ENCODE measurements around the gene CSGALNACT2. TPM values are rescaled to one million over a fixed set of nuclear protein-coding genes. Genes with fewer than 3 reads are reported as not detected.

Gene CSGALNACT2
- total and polyA plus RNA-seq, 9 of the 15 experiments (the other 6 are each of a cell fraction or from before 2014, with no cell fraction given), result 1.4 to 7.3 (median 3.5) TPM

- ATAC-seq, result no peak
- in situ Hi-C loops (cut with MboI), result no loop called here
- Histone ChIP-seq H3K27ac (ENCODE audit: extremely low read depth, low read depth, low read length) (no peak overlapping the region), H3K9me1 (ENCODE audit: control insufficient read depth, insufficient read depth, low read length) (no peaks in the 10 kb centered on the region), H3K79me2 (ENCODE audit: control insufficient read depth, insufficient read depth, low read length) (no peaks in the 10 kb centered on the region), H3K9ac (ENCODE audit: insufficient read depth in 1 of 2, low read depth in 2 of 2, low read length in 2 of 2) (no peak overlapping the region), H3K4me1 (replicated peaks in 1 of 2; ENCODE audit: control insufficient read depth in 2 of 2, insufficient read depth in 2 of 2, low read length in 2 of 2) (peaks cover 0 to 15% of the 10 kb centered on the region in 2 experiments; a peak in 2 of 5 replicates), H3K9me3 (replicated peaks; ENCODE audit: control insufficient read depth, insufficient read depth, low read depth, low read length) (no peaks in the 10 kb centered on the region), H2AFZ (ENCODE audit: low read depth, low read length) (no peak overlapping the region), H3K4me2 (ENCODE audit: insufficient read depth, low read length) (no peak overlapping the region), H3K4me3 (no peak overlapping the region), H4K20me1 (replicated peaks; ENCODE audit: control insufficient read depth, insufficient read depth, low read length) (peaks cover 20% of the 10 kb centered on the region; the same call in 1 of the 2 replicates), H3K27me3 (ENCODE audit: control insufficient read depth in 2 of 2, insufficient read depth in 2 of 2, low read length in 2 of 2) (peaks cover 34 to 91% of the 10 kb centered on the region in 2 experiments), H3K36me3 (ENCODE audit: control insufficient read depth, insufficient read depth, low read length) (no peaks in the 10 kb centered on the region)
- no peak for FAIRE-seq
- no peak for DNase-seq (ENCODE audit: extremely low read depth in 1 of 4, low spot score in 3 of 4)
- POLR2A ChIA-PET, result no interaction called here
- CTCF ChIA-PET (ENCODE audit: low intra/inter-chr PET ratio), result no interaction called here
- intact Hi-C loops (cut with micrococcal nuclease), result no loop called here
- 0% methylated on average over 10 of the region's 10 CpGs for WGBS (ENCODE audit: insufficient coverage, low coverage, missing lambda C conversion rate)
- no peak for TF ChIP-seq NONO (IDR thresholded peaks at IDR 0.05; ENCODE audit: low read depth in 2 of 2, low read length in 1 of 2)
- no peak for TF ChIP-seq ZNF695 (CRISPR knock-in tag; IDR thresholded peaks at IDR 0.05)
- TF ChIP-seq, protein P1, sequence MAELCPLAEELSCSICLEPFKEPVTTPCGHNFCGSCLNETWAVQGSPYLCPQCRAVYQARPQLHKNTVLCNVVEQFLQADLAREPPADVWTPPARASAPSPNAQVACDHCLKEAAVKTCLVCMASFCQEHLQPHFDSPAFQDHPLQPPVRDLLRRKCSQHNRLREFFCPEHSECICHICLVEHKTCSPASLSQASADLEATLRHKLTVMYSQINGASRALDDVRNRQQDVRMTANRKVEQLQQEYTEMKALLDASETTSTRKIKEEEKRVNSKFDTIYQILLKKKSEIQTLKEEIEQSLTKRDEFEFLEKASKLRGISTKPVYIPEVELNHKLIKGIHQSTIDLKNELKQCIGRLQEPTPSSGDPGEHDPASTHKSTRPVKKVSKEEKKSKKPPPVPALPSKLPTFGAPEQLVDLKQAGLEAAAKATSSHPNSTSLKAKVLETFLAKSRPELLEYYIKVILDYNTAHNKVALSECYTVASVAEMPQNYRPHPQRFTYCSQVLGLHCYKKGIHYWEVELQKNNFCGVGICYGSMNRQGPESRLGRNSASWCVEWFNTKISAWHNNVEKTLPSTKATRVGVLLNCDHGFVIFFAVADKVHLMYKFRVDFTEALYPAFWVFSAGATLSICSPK (IDR thresholded peaks at IDR 0.05; ENCODE audit: borderline replicate concordance), result no peak
- TF ChIP-seq, protein P2, sequence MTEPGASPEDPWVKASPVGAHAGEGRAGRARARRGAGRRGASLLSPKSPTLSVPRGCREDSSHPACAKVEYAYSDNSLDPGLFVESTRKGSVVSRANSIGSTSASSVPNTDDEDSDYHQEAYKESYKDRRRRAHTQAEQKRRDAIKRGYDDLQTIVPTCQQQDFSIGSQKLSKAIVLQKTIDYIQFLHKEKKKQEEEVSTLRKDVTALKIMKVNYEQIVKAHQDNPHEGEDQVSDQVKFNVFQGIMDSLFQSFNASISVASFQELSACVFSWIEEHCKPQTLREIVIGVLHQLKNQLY (CRISPR knock-in tag; conservative IDR thresholded peaks at IDR 0.05), result no peak
- TF ChIP-seq ZNF780A (CRISPR knock-in tag; IDR thresholded peaks at IDR 0.05), result no peak
- TF ChIP-seq ZC3H4 (CRISPR knock-in tag; IDR thresholded peaks at IDR 0.05; ENCODE audit: borderline replicate concordance), result no peak
- no peak for TF ChIP-seq CHD1 (IDR thresholded peaks at IDR 0.05; ENCODE audit: low read length)
- BruUV-seq (replicated peaks), result no TSS peak
Observed at GRCh38 chr10:43217563-43218205, 79.4 kb downstream of the CSGALNACT2 start.
